HFF-Myc (cell line): ENCODE results near the gene RPH3AL.
"Not testable (repeated sequence)": the region's sequence is repeated elsewhere in the genome, so short reads cannot be mapped to it uniquely, and the experiment has no call there.

Experiments used
- DNase-seq: peaks from one replicate; pipeline ENCODE4 v3.0.0-alpha.2; 2011; ENCODE audit warnings: low read depth; ENCODE audit errors: extremely low read depth
- H3K4me3 ChIP-seq: replicated peaks from 2 replicates; pipeline ENCODE4 v1.5.1; 2011; ENCODE audit warnings: low read depth, mild to moderate bottlenecking, control low read depth, low read length
- CTCF ChIP-seq: IDR thresholded peaks from 2 replicates; pipeline ENCODE4 v1.5.1; 2012; ENCODE audit warnings: mild to moderate bottlenecking, low read depth, low read length, control low read depth; ENCODE audit errors: missing control alignments

RPH3AL gene

GRCh38 chr17:177155-177554, 175.5 kb downstream of the RPH3AL start:
- no peak for TF ChIP-seq CTCF
- DNase-seq = no peak
- no peak overlapping the region for H3K4me3 ChIP-seq

- no peak for TF ChIP-seq CTCF
- H3K4me3 ChIP-seq = no peak overlapping the region
- DNase-seq = no peak
Observed at GRCh38 chr17:173166-173911, 179.3 kb downstream of the RPH3AL start.

GRCh38 chr17:172401-172800, 180.2 kb downstream of the RPH3AL start:
- no peak for DNase-seq
- no peak for TF ChIP-seq CTCF
- no peak overlapping the region for H3K4me3 ChIP-seq

GRCh38 chr17:171871-172270, 180.7 kb downstream of the RPH3AL start:
- DNase-seq = no peak
- H3K4me3 ChIP-seq = no peak overlapping the region
- TF ChIP-seq CTCF = no peak

GRCh38 chr17:170130-170670, 182.4 kb downstream of the RPH3AL start:
- no peak for DNase-seq
- no peak overlapping the region for H3K4me3 ChIP-seq
- no peak for TF ChIP-seq CTCF

GRCh38 chr17:168614-169013, 184.0 kb downstream of the RPH3AL start:
- DNase-seq, H3K4me3 ChIP-seq: not testable (repeated sequence)

- TF ChIP-seq CTCF = no peak
- DNase-seq = no peak
- H3K4me3 ChIP-seq = no peak overlapping the region
Observed at GRCh38 chr17:165939-166338, 186.7 kb downstream of the RPH3AL start.
